ENCODE results near the gene PCID2. TPM values are rescaled to one million over a fixed set of nuclear protein-coding genes. Genes with fewer than 3 reads are reported as not detected.

The PCID2 gene
- total RNA-seq, 1 experiment from 2014 or later: 39.7 TPM

- in situ Hi-C loops (cut with HindIII; ENCODE audit: low pct_unique_long_range_greater_than_20kb, low sequenced_read_pairs): no loop called here
- ChIA-PET POLR2A (no interaction called here), CTCF (no interaction called here)
- Histone ChIP-seq H3K4me1 (ENCODE audit: control insufficient read depth, insufficient read depth, low read length) (no peaks in the 10 kb centered on the region), H3K27ac (ENCODE audit: low read length) (peak overlapping the region; percentile 79; the same call in 1 of the 2 replicates), H3K27me3 (ENCODE audit: control insufficient read depth, insufficient read depth, low read length) (no peaks in the 10 kb centered on the region), H3K36me3 (ENCODE audit: control insufficient read depth, insufficient read depth, low read length) (no peaks in the 10 kb centered on the region), H3K9me3 (ENCODE audit: control insufficient read depth, insufficient read depth, low read depth, low read length) (no peaks in the 10 kb centered on the region), H3K4me3 (ENCODE audit: low read depth in 2 of 2, low read length in 2 of 2) (peak overlapping the region; percentile 38 to 64)
- TF ChIP-seq TCF7L2 (IDR thresholded peaks at IDR 0.05; ENCODE audit: low read depth, low read length): no peak
- TF ChIP-seq CTCF (IDR thresholded peaks at IDR 0.05): no peak
- TF ChIP-seq POLR2AphosphoS5 (IDR thresholded peaks at IDR 0.05; ENCODE audit: low read depth, low read length): no peak
- TF ChIP-seq SIN3A (IDR thresholded peaks at IDR 0.05; ENCODE audit: borderline replicate concordance, insufficient read depth, low read depth, low read length): no peak
- no peak for TF ChIP-seq REST (IDR thresholded peaks at IDR 0.05; ENCODE audit: insufficient read depth in 1 of 2, low read depth in 2 of 2, low read length in 1 of 2)
- intact Hi-C loops (cut with micrococcal nuclease; ENCODE audit: unreplicated experiment): no loop called here
- no TSS peak for BruUV-seq (replicated peaks)
- no peak for DNase-seq (ENCODE audit: low read depth, low spot score)
- no peak for ATAC-seq
Observed at GRCh38 chr13:113152691-113152983, 55.8 kb downstream of the PCID2 start.

GRCh38 chr13:113151745-113152690, 56.5 kb downstream of the PCID2 start:
- Histone ChIP-seq H3K27me3 (ENCODE audit: control insufficient read depth, insufficient read depth, low read length) (no peaks in the 10 kb centered on the region), H3K36me3 (ENCODE audit: control insufficient read depth, insufficient read depth, low read length) (no peaks in the 10 kb centered on the region), H3K27ac (ENCODE audit: low read length) (no peak overlapping the region), H3K4me3 (ENCODE audit: low read depth in 2 of 2, low read length in 2 of 2) (peak overlapping the region; percentile 38 to 64; a peak in 3 of 4 replicates), H3K9me3 (ENCODE audit: control insufficient read depth, insufficient read depth, low read depth, low read length) (no peaks in the 10 kb centered on the region), H3K4me1 (ENCODE audit: control insufficient read depth, insufficient read depth, low read length) (no peaks in the 10 kb centered on the region)
- CTCF ChIA-PET: no interaction called here
- TF ChIP-seq POLR2AphosphoS5 (IDR thresholded peaks at IDR 0.05; ENCODE audit: low read depth, low read length): no peak
- no peak for TF ChIP-seq CTCF (IDR thresholded peaks at IDR 0.05)
- no peak for TF ChIP-seq REST (IDR thresholded peaks at IDR 0.05; ENCODE audit: insufficient read depth in 1 of 2, low read depth in 2 of 2, low read length in 1 of 2)
- no peak for TF ChIP-seq TCF7L2 (IDR thresholded peaks at IDR 0.05; ENCODE audit: low read depth, low read length)
- no peak for TF ChIP-seq SIN3A (IDR thresholded peaks at IDR 0.05; ENCODE audit: borderline replicate concordance, insufficient read depth, low read depth, low read length)
- peak; percentile 49 for ATAC-seq
- BruUV-seq (replicated peaks): no TSS peak
- in situ Hi-C loops (cut with HindIII; ENCODE audit: low pct_unique_long_range_greater_than_20kb, low sequenced_read_pairs) (no loop called here), intact Hi-C loops (cut with micrococcal nuclease; ENCODE audit: unreplicated experiment) (no loop called here)
- DNase-seq (ENCODE audit: low read depth, low spot score): no peak
- POLR2A ChIA-PET: no interaction called here
